Measurements from ENCODE around the gene BSDC1.

- TF ChIP-seq CEBPZ (IDR thresholded peaks at IDR 0.05; ENCODE audit: low read depth, low read length) (no peak), EP300 (IDR thresholded peaks at IDR 0.05; ENCODE audit: borderline replicate concordance in 1 of 2, control insufficient read depth in 1 of 2, low read depth in 2 of 2, low read length in 2 of 2) (no peak), POLR2AphosphoS5 (IDR thresholded peaks at IDR 0.05; ENCODE audit: low read length) (no peak), ZNF274 (IDR thresholded peaks at IDR 0.05; ENCODE audit: insufficient read depth, insufficient read length) (no peak), POLR2A (IDR thresholded peaks at IDR 0.05; ENCODE audit: low read depth, low read length) (no peak), BCLAF1 (IDR thresholded peaks at IDR 0.05) (no peak), NR2C2 (IDR thresholded peaks at IDR 0.05; ENCODE audit: borderline replicate concordance, control insufficient read depth, insufficient read length, low read depth) (no peak), TCF12 (IDR thresholded peaks at IDR 0.05; ENCODE audit: low read depth, low read length) (no peak), CTCF (IDR thresholded peaks at IDR 0.05 in 2 of 3, conservative IDR thresholded peaks at IDR 0.05 in 1 of 3; ENCODE audit: control insufficient read depth in 2 of 3, extremely low read depth in 1 of 3, insufficient read depth in 1 of 3, low read depth in 3 of 3, low read length in 3 of 3) (no peak), REST (IDR thresholded peaks at IDR 0.05; ENCODE audit: low read depth, low read length) (no peak), YY1 (IDR thresholded peaks at IDR 0.05; ENCODE audit: low read depth, low read length) (no peak), SMC3 (IDR thresholded peaks at IDR 0.05; ENCODE audit: borderline replicate concordance, low read length) (no peak)
- TF ChIP-seq, protein P1, sequence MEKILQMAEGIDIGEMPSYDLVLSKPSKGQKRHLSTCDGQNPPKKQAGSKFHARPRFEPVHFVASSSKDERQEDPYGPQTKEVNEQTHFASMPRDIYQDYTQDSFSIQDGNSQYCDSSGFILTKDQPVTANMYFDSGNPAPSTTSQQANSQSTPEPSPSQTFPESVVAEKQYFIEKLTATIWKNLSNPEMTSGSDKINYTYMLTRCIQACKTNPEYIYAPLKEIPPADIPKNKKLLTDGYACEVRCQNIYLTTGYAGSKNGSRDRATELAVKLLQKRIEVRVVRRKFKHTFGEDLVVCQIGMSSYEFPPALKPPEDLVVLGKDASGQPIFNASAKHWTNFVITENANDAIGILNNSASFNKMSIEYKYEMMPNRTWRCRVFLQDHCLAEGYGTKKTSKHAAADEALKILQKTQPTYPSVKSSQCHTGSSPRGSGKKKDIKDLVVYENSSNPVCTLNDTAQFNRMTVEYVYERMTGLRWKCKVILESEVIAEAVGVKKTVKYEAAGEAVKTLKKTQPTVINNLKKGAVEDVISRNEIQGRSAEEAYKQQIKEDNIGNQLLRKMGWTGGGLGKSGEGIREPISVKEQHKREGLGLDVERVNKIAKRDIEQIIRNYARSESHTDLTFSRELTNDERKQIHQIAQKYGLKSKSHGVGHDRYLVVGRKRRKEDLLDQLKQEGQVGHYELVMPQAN (conservative IDR thresholded peaks at IDR 0.05): no peak
Measured at GRCh38 chr1:32390904-32391870, 3.1 kb downstream of the BSDC1 start.

All from GM12878 (cell line).